ENCODE data around the gene MMP17.

MMP17 gene

DNA sequence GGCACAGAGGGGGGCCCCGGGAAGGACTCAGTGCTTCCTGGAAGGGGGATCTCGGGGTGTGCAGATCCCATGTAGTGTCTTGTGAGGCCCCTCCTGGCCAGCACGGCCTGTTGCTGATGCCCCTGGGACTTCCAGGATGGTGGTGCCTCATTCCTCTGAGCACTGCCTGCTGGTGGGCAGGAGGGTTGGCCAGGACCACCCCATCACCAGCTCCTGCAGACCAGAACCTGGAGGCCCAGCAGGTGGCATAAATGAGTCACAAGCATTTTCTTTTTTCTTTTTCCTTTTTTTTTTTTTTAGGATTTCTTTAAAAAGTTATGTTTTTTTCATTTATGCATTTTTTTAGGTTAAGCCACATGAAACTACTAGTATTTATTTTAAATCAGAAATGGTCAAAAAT is 8.0 kb downstream of the MMP17 start:
- H4K20me1 ChIP-seq (ENCODE audit: insufficient read depth, low read length): no peaks in the 10 kb centered on the region
- H3K4me1 ChIP-seq (ENCODE audit: insufficient read depth, low read length, severe bottlenecking): no peaks in the 10 kb centered on the region
- H2AFZ ChIP-seq (ENCODE audit: low read length): no peak overlapping the region
- H3K4me3 ChIP-seq (ENCODE audit: low read depth, low read length, poor library complexity, severe bottlenecking): no peak overlapping the region
- no peaks in the 10 kb centered on the region for H3K9me2 ChIP-seq (ENCODE audit: low read depth, low read length)
- H3K36me3 ChIP-seq (ENCODE audit: insufficient read depth, low read length): no peaks in the 10 kb centered on the region
- H3K4me2 ChIP-seq (ENCODE audit: low read length): no peak overlapping the region
- no peak overlapping the region for H3K9ac ChIP-seq (ENCODE audit: low read length)
- no peak overlapping the region for H3K27ac ChIP-seq (ENCODE audit: low read depth, low read length, poor library complexity, severe bottlenecking)
- H3K9me3 ChIP-seq (ENCODE audit: low read length): no peaks in the 10 kb centered on the region
- H3K27me3 ChIP-seq (ENCODE audit: insufficient read depth, low read length): no peaks in the 10 kb centered on the region
- H3K79me2 ChIP-seq (ENCODE audit: insufficient read depth, low read length): no peaks in the 10 kb centered on the region
- no peaks in the 10 kb centered on the region for H3F3A ChIP-seq (ENCODE audit: insufficient read depth, low read length)
- TF ChIP-seq EZH2 (IDR thresholded peaks at IDR 0.05; ENCODE audit: borderline replicate concordance, low read length): no peak
- peak; percentile 43 for TF ChIP-seq CTCF (IDR thresholded peaks at IDR 0.05; ENCODE audit: low read length)

GRCh38 chr12:131836714-131837397 is 8.7 kb downstream of the MMP17 start:
- TF ChIP-seq EZH2 (IDR thresholded peaks at IDR 0.05; ENCODE audit: borderline replicate concordance, low read length): no peak
- no peak for TF ChIP-seq CTCF (IDR thresholded peaks at IDR 0.05; ENCODE audit: low read length)
- Histone ChIP-seq H4K20me1 (ENCODE audit: insufficient read depth, low read length) (no peaks in the 10 kb centered on the region), H3K27me3 (ENCODE audit: insufficient read depth, low read length) (no peaks in the 10 kb centered on the region), H3K4me2 (ENCODE audit: low read length) (no peak overlapping the region), H3K27ac (ENCODE audit: low read depth, low read length, poor library complexity, severe bottlenecking) (no peak overlapping the region), H2AFZ (ENCODE audit: low read length) (no peak overlapping the region), H3F3A (ENCODE audit: insufficient read depth, low read length) (no peaks in the 10 kb centered on the region), H3K4me3 (ENCODE audit: low read depth, low read length, poor library complexity, severe bottlenecking) (no peak overlapping the region), H3K9me2 (ENCODE audit: low read depth, low read length) (no peaks in the 10 kb centered on the region), H3K9me3 (ENCODE audit: low read length) (no peaks in the 10 kb centered on the region), H3K79me2 (ENCODE audit: insufficient read depth, low read length) (no peaks in the 10 kb centered on the region), H3K4me1 (ENCODE audit: insufficient read depth, low read length, severe bottlenecking) (no peaks in the 10 kb centered on the region), H3K9ac (ENCODE audit: low read length) (no peak overlapping the region), H3K36me3 (ENCODE audit: insufficient read depth, low read length) (no peaks in the 10 kb centered on the region)

DNA sequence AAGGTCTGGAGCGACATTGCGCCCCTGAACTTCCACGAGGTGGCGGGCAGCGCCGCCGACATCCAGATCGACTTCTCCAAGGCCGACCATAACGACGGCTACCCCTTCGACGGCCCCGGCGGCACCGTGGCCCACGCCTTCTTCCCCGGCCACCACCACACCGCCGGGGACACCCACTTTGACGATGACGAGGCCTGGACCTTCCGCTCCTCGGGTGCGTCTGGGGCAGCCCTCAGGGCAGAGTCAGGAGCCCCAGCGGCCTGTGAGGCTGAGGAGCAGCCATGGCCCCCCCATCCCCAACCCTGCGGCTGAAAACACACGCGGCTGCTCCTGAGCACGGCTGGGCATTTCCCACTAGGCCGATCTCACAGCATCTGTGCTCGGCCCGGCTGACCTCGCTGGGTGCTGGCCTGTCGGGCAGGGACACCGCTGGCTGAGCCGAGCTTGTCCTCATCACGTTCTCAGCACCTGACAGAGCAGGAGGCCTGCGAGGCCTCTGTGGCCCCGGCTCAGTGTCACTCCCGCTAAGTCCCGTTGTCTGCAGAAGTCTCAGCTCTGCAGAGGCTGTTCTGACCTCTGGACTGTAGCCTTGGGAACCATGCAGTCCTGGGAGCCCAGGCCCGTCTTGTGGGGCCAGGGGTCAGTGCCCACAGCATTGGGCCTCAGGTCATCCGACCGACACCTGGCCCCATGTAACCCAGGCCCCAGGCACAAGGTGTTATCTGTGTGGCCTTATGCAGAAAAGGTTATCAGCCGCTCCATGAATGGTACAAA is 12.6 kb downstream of the MMP17 start:
- no peaks in the 10 kb centered on the region for H3K36me3 ChIP-seq (ENCODE audit: insufficient read depth, low read length)

More for the DNA sequence above, 12.6 kb downstream of the MMP17 start:
- H3F3A ChIP-seq (ENCODE audit: insufficient read depth, low read length): no peaks in the 10 kb centered on the region
- no peak overlapping the region for H2AFZ ChIP-seq (ENCODE audit: low read length)
- H4K20me1 ChIP-seq (ENCODE audit: insufficient read depth, low read length): no peaks in the 10 kb centered on the region
- no peak overlapping the region for H3K4me2 ChIP-seq (ENCODE audit: low read length)
- H3K27me3 ChIP-seq (ENCODE audit: insufficient read depth, low read length): no peaks in the 10 kb centered on the region
- H3K4me1 ChIP-seq (ENCODE audit: insufficient read depth, low read length, severe bottlenecking): no peaks in the 10 kb centered on the region
- no peak for TF ChIP-seq CTCF (IDR thresholded peaks at IDR 0.05; ENCODE audit: low read length)
- TF ChIP-seq EZH2 (IDR thresholded peaks at IDR 0.05; ENCODE audit: borderline replicate concordance, low read length): no peak
- no peak overlapping the region for H3K9ac ChIP-seq (ENCODE audit: low read length)
- H3K9me3 ChIP-seq (ENCODE audit: low read length): no peaks in the 10 kb centered on the region
- no peaks in the 10 kb centered on the region for H3K9me2 ChIP-seq (ENCODE audit: low read depth, low read length)
- H3K27ac ChIP-seq (ENCODE audit: low read depth, low read length, poor library complexity, severe bottlenecking): no peak overlapping the region
- H3K4me3 ChIP-seq (ENCODE audit: low read depth, low read length, poor library complexity, severe bottlenecking): no peak overlapping the region
- H3K79me2 ChIP-seq (ENCODE audit: insufficient read depth, low read length): no peaks in the 10 kb centered on the region

Data from OCI-LY1 (cell line).